Glutamatergic neuron (in vitro differentiated cells): ENCODE measurements around the gene BACH2. TPM values are rescaled to one million over a fixed set of nuclear protein-coding genes. Genes with fewer than 3 reads are reported as not detected.

ENCODE experiments used
- DNase-seq: peaks from one replicate; pipeline ENCODE4 v3.0.0; 2022
- H3K27ac Mint-ChIP-seq: one replicate; pipeline ENCODE4 v1.8.0; 2020; ENCODE audit warnings: mild to moderate bottlenecking, mixed read lengths, inconsistent platforms; ENCODE audit not compliant: unreplicated experiment
- H3K27me3 Mint-ChIP-seq: one replicate; pipeline ENCODE4 v1.8.0; 2020; ENCODE audit warnings: mild to moderate bottlenecking, moderate library complexity, mixed read lengths, inconsistent platforms; ENCODE audit not compliant: unreplicated experiment
- H3K36me3 Mint-ChIP-seq: one replicate; pipeline ENCODE4 v1.8.0; 2020; ENCODE audit warnings: mild to moderate bottlenecking, mixed read lengths, inconsistent platforms; ENCODE audit not compliant: unreplicated experiment
- H3K4me1 Mint-ChIP-seq: one replicate; pipeline ENCODE4 v1.8.0; 2020; ENCODE audit warnings: mild to moderate bottlenecking, low read depth, mixed read lengths, inconsistent platforms; ENCODE audit not compliant: unreplicated experiment
- H3K4me3 Mint-ChIP-seq: one replicate; pipeline ENCODE4 v1.8.0; 2020; ENCODE audit warnings: mild to moderate bottlenecking, mixed read lengths, inconsistent platforms; ENCODE audit not compliant: unreplicated experiment
- H3K9me3 Mint-ChIP-seq: one replicate; pipeline ENCODE4 v1.8.0; 2020; ENCODE audit warnings: mild to moderate bottlenecking, moderate library complexity, mixed read lengths, inconsistent platforms; ENCODE audit not compliant: unreplicated experiment
- total RNA-seq: library from RNA; stranded (reverse); fragmentation: NEBNext Ultra II Directional; extraction: Animal tissue kit (Norgen Biotek cat#: 25700); gene quantifications from one replicate; pipeline ENCODE4 v1.2.1, GENCODE V29; 2021; ENCODE audit not compliant: unreplicated experiment
- TF ChIP-seq, protein P1 (sequence below): fragments of 200-600 bp; sonication (generic); IDR thresholded peaks from one replicate; pipeline ENCODE4 v1.5.0; 2021; ENCODE audit not compliant: partially characterized antibody, unreplicated experiment

Gene BACH2
- total RNA-seq, 1 donor from 2014 or later, result 96.4 TPM

DNA sequence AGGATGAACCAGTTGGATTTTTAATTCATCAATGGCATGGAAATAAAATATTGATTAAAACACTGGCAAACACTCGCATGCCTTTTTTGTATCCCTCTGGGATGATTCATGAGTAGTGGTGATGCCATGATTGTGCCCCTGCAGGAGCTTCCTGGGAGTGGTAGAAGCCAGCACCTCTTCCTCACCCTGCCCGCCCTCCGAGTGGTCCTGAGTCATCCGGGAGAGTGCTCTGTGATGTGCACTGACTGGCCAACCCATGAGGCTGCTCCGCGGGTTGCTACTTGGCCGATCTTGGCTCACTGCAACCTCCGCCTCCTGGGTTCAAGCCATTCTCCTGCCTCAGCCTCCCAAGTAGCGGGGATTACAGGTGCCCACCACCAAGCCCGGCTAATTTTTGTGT lies 375.0 kb downstream of the BACH2 start:
- Mint-ChIP-seq H3K4me3 (no peak overlapping the region), H3K27me3 (peaks cover 11% of the 10 kb centered on the region), H3K27ac (no peak overlapping the region), H3K9me3 (peaks cover 15% of the 10 kb centered on the region), H3K4me1 (peaks cover 2% of the 10 kb centered on the region), H3K36me3 (peaks cover 23% of the 10 kb centered on the region)
- TF ChIP-seq, protein P1, sequence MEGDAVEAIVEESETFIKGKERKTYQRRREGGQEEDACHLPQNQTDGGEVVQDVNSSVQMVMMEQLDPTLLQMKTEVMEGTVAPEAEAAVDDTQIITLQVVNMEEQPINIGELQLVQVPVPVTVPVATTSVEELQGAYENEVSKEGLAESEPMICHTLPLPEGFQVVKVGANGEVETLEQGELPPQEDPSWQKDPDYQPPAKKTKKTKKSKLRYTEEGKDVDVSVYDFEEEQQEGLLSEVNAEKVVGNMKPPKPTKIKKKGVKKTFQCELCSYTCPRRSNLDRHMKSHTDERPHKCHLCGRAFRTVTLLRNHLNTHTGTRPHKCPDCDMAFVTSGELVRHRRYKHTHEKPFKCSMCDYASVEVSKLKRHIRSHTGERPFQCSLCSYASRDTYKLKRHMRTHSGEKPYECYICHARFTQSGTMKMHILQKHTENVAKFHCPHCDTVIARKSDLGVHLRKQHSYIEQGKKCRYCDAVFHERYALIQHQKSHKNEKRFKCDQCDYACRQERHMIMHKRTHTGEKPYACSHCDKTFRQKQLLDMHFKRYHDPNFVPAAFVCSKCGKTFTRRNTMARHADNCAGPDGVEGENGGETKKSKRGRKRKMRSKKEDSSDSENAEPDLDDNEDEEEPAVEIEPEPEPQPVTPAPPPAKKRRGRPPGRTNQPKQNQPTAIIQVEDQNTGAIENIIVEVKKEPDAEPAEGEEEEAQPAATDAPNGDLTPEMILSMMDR, result no peak
- DNase-seq, result no peak

DNA sequence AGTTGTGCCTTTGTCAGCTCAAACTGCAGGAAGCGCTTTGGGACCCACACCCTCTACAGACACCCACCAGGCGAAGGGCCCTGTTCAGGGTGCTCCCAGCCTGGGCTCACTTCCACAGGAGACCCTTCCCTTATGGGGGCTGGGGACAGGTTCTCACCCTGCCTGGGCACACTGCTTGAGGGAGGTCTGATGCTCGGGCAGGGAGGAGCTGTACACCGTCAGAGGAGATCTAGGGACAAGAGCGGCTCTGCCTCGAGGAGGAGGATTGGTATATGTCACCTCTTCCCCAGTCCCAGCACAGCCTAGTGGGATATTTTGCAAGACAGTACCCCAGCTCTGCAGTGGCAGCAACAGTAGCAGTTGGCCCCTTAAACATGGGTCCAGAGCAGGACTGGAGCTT lies 375.4 kb downstream of the BACH2 start:
- Mint-ChIP-seq H3K9me3 (peaks cover 15% of the 10 kb centered on the region), H3K4me1 (peaks cover 2% of the 10 kb centered on the region), H3K27ac (no peak overlapping the region), H3K36me3 (peaks cover 28% of the 10 kb centered on the region), H3K27me3 (peaks cover 11% of the 10 kb centered on the region), H3K4me3 (no peak overlapping the region)
- DNase-seq, result no peak
- TF ChIP-seq, protein P1, result no peak

DNA sequence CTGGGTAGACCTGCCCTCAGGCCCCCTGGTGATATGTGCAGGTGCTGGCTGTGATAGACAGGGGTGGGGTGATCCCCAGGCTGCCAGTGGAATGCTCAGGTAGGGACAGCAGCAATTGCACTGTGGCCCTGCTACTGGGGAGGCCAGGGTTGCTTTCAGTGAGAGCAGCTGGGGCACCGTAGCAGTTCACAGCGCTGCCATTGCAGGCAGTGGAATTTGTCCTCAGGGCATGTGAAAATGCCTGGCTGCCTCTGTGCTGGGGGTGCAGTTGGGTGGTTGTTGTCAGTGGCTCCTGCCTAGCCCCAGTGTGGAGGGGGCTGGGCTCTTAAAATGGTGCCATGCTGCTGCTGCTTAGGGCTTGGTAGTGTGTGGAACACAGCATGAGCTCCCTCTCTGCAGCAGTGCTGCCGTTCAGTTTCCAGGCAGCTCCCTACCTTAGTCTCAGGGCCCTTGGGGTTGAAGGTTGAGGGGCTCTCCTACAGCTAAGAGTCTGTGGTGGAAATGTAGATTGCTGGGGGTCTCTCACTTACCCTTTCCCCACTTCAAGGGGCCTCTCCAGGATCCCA lies 378.8 kb downstream of the BACH2 start:
- Mint-ChIP-seq H3K4me1 (no peaks in the 10 kb centered on the region), H3K9me3 (peaks cover 12% of the 10 kb centered on the region), H3K36me3 (peaks cover 23% of the 10 kb centered on the region), H3K27ac (no peak overlapping the region), H3K27me3 (peaks cover 5% of the 10 kb centered on the region), H3K4me3 (no peak overlapping the region)
- DNase-seq, result no peak
- TF ChIP-seq, protein P1, result no peak

DNA sequence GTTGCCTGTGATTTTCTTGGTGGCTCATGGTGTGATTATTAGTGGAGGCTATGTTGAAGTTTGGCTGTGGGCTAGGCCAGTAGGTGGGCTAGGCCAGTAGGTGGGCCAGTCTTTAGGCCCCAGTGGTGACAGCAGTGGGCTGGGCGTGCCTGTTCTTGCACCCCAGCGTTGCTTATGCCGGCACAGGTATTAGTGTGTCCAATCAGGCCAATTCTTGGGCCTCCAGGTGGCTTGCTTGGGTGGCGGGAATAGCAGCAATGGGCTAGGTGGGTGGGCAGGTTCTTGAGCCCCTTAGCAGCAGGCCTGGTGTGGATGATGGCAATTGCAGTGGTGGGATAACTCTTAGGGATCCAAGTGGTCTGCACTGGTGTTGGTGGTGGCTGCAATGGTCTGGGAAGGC lies 379.4 kb downstream of the BACH2 start:
- no peak overlapping the region for H3K4me3 Mint-ChIP-seq

More for the DNA sequence above, 379.4 kb downstream of the BACH2 start:
- DNase-seq, result no peak
- Mint-ChIP-seq H3K36me3 (peaks cover 23% of the 10 kb centered on the region), H3K4me1 (no peaks in the 10 kb centered on the region), H3K9me3 (peaks cover 10% of the 10 kb centered on the region), H3K27ac (no peak overlapping the region), H3K27me3 (peaks cover 5% of the 10 kb centered on the region)
- TF ChIP-seq, protein P1, result no peak
